H9 (cell line): ENCODE results near the gene TMEM41B. TPM values are rescaled to one million over a fixed set of nuclear protein-coding genes. Genes with fewer than 3 reads are reported as not detected.

Experiments
- DNase-seq: peaks from one replicate; pipeline ENCODE4 v3.0.0-alpha.2; 2017
- H2AFZ ChIP-seq: one replicate; pipeline ENCODE4 v1.6.1; 2013; ENCODE audit warnings: mild to moderate bottlenecking, low read length, control low read depth, moderate library complexity
- H2AK5ac ChIP-seq: 2 replicates; pipeline ENCODE4 v1.6.1; 2013; ENCODE audit warnings: low read length, control low read depth, mixed read lengths; ENCODE audit not compliant: insufficient read length
- H2BK120ac ChIP-seq: one replicate; pipeline ENCODE4 v1.6.1; 2013; ENCODE audit warnings: low read depth, mild to moderate bottlenecking, low read length, control low read depth, inconsistent platforms; ENCODE audit not compliant: poor library complexity, severe bottlenecking
- H2BK12ac ChIP-seq: 2 replicates; pipeline ENCODE4 v1.6.1; 2013; ENCODE audit warnings: low read length, control low read depth, mixed read lengths, low read depth; ENCODE audit not compliant: insufficient read length
- H2BK15ac ChIP-seq: 2 replicates; pipeline ENCODE4 v1.6.1; 2013; ENCODE audit warnings: low read depth, low read length, control low read depth
- H2BK20ac ChIP-seq: one replicate; pipeline ENCODE4 v1.6.1; 2013; ENCODE audit warnings: low read depth, mild to moderate bottlenecking, low read length, control low read depth, inconsistent platforms; ENCODE audit not compliant: poor library complexity, severe bottlenecking
- H2BK5ac ChIP-seq: 2 replicates; pipeline ENCODE4 v1.6.1; 2013; ENCODE audit warnings: low read length, control low read depth, mixed read lengths; ENCODE audit not compliant: insufficient read length
- H3K14ac ChIP-seq: 2 replicates; pipeline ENCODE4 v1.6.1; 2013; ENCODE audit warnings: low read length, control low read depth; ENCODE audit not compliant: insufficient read depth
- H3K18ac ChIP-seq: 2 replicates; pipeline ENCODE4 v1.6.1; 2013; ENCODE audit warnings: low read depth, mild to moderate bottlenecking, mixed read lengths, low read length, control low read depth; ENCODE audit not compliant: insufficient read length
- H3K23ac ChIP-seq: 2 replicates; pipeline ENCODE4 v1.6.1; 2013; ENCODE audit warnings: low read length, control low read depth, mixed read lengths, low read depth; ENCODE audit not compliant: insufficient read length
- H3K23me2 ChIP-seq: 2 replicates; pipeline ENCODE4 v1.6.1; 2013; ENCODE audit warnings: low read depth, mild to moderate bottlenecking, mixed read lengths, low read length, control low read depth; ENCODE audit not compliant: insufficient read length, poor library complexity, severe bottlenecking
- H3K27ac ChIP-seq: 2 replicates; pipeline ENCODE4 v1.5.1; 2013; ENCODE audit warnings: low read length, control low read depth, mixed read lengths, low read depth; ENCODE audit not compliant: insufficient read length
- H3K27me3 ChIP-seq: 2 replicates; pipeline ENCODE4 v1.6.1; 2013; ENCODE audit warnings: low read length, control low read depth, inconsistent platforms; ENCODE audit not compliant: insufficient read depth
- H3K4ac ChIP-seq: 2 replicates; pipeline ENCODE4 v1.6.1; 2013; ENCODE audit warnings: low read depth, mild to moderate bottlenecking, control low read depth, inconsistent platforms, low read length, moderate library complexity
- H3K4me1 ChIP-seq: 2 replicates; pipeline ENCODE4 v1.6.1; 2013; ENCODE audit warnings: low read length, control low read depth, inconsistent platforms; ENCODE audit not compliant: insufficient read depth
- H3K4me2 ChIP-seq: 2 replicates; pipeline ENCODE4 v1.6.1; 2013; ENCODE audit warnings: low read length, control low read depth, mixed read lengths; ENCODE audit not compliant: insufficient read length, insufficient read depth
- H3K56ac ChIP-seq: 2 replicates; pipeline ENCODE4 v1.6.1; 2013; ENCODE audit warnings: low read depth, mild to moderate bottlenecking, mixed read lengths, low read length, control low read depth; ENCODE audit not compliant: insufficient read length
- H3K79me1 ChIP-seq: 2 replicates; pipeline ENCODE4 v1.6.1; 2013; ENCODE audit warnings: low read depth, mild to moderate bottlenecking, moderate library complexity, low read length, control low read depth, inconsistent platforms; ENCODE audit not compliant: insufficient read depth, poor library complexity, severe bottlenecking
- H3K79me2 ChIP-seq: 2 replicates; pipeline ENCODE4 v1.6.1; 2013; ENCODE audit warnings: low read length, control low read depth, inconsistent platforms; ENCODE audit not compliant: insufficient read depth
- H3K9ac ChIP-seq: 2 replicates; pipeline ENCODE4 v1.6.1; 2013; ENCODE audit warnings: low read length, control low read depth, mixed read lengths; ENCODE audit not compliant: insufficient read length; ENCODE audit errors: extremely low read depth
- H3K9me3 ChIP-seq: one replicate; pipeline ENCODE4 v1.6.1; 2013; ENCODE audit warnings: low read depth, low read length, inconsistent platforms; ENCODE audit not compliant: control insufficient read depth
- H3T11ph ChIP-seq: one replicate; pipeline ENCODE4 v1.6.1; 2013; ENCODE audit warnings: mild to moderate bottlenecking, low read length, control low read depth, inconsistent platforms
- H4K20me1 ChIP-seq: one replicate; pipeline ENCODE4 v1.6.1; 2013; ENCODE audit not compliant: control insufficient read depth, insufficient read length, insufficient read depth
- H4K5ac ChIP-seq: 2 replicates; pipeline ENCODE4 v1.6.1; 2013; ENCODE audit warnings: low read depth, mild to moderate bottlenecking, mixed read lengths, low read length, control low read depth; ENCODE audit not compliant: insufficient read length
- H4K8ac ChIP-seq: replicated peaks from 2 replicates; pipeline ENCODE4 v1.6.1; 2013; ENCODE audit warnings: low read length, control low read depth, mixed read lengths, low read depth; ENCODE audit not compliant: insufficient read length
- H4K91ac ChIP-seq: 2 replicates; pipeline ENCODE4 v1.6.1; 2013; ENCODE audit warnings: low read depth, mild to moderate bottlenecking, moderate library complexity, mixed read lengths, low read length, control low read depth; ENCODE audit not compliant: insufficient read length
- H3K27ac Mint-ChIP-seq, 3 experiments: 2 replicates in 2 of 3; 3 replicates in 1 of 3; pipeline ENCODE4 v1.8.0; 2020 to 2021; ENCODE audit warnings: mixed read lengths in 3 of 3, mild to moderate bottlenecking in 1 of 3, moderate library complexity in 1 of 3
- H3K27me3 Mint-ChIP-seq: 2 replicates; pipeline ENCODE4 v1.8.0; 2021; ENCODE audit warnings: low read depth, mild to moderate bottlenecking, moderate library complexity, mixed read lengths
- H3K36me3 Mint-ChIP-seq, 3 experiments: 2 replicates in 2 of 3; 3 replicates in 1 of 3; pipeline ENCODE4 v1.8.0; 2020 to 2021; ENCODE audit warnings: low read depth in 3 of 3, mixed read lengths in 3 of 3; ENCODE audit not compliant: insufficient read depth in 1 of 3
- H3K4me1 Mint-ChIP-seq, 2 experiments: 2 replicates each; pipeline ENCODE4 v1.8.0; 2020; ENCODE audit warnings: mixed read lengths in 2 of 2
- H3K4me3 Mint-ChIP-seq, 2 experiments: 2 replicates in 1 of 2; 3 replicates in 1 of 2; pipeline ENCODE4 v1.8.0; 2020 to 2021; ENCODE audit warnings: mild to moderate bottlenecking in 2 of 2, mixed read lengths in 2 of 2, moderate library complexity in 1 of 2
- H3K9me3 Mint-ChIP-seq, 2 experiments: 2 replicates in 1 of 2; 3 replicates in 1 of 2; pipeline ENCODE4 v1.8.0; 2020; ENCODE audit warnings: mild to moderate bottlenecking in 2 of 2, mixed read lengths in 2 of 2, moderate library complexity in 1 of 2
- CTCF ChIP-seq: fragments of 200-600 bp; sonication (generic); conservative IDR thresholded peaks from 3 replicates; pipeline ENCODE4 v1.8.0; 2021; ENCODE audit warnings: antibody characterized with exemption, mild to moderate bottlenecking
- WGBS: extraction: QIAGEN DNeasy Blood & Tissue Kit; methylation state at CpG from one replicate; pipeline ENCODE4 v1.1.7; 2013; ENCODE audit warnings: missing lambda C conversion rate, low lambda C conversion rate, mixed read lengths; ENCODE audit not compliant: insufficient read length; ENCODE audit errors: extremely low coverage; 5-methylcytosine and 5-hydroxymethylcytosine counted together
- total RNA-seq: library from RNA; stranded (reverse); gene quantifications from 2 replicates; pipeline ENCODE4 v1.2.1, GENCODE V29; 2021

Gene TMEM41B
- total RNA-seq, 1 experiment from 2014 or later, result 48.7 TPM

GRCh38 chr11:9304178-9304577 lies 10.2 kb downstream of the TMEM41B start:
- H3K36me3 Mint-ChIP-seq, result peaks cover 4 to 10% (median 5%) of the 10 kb centered on the region in 3 experiments; a peak in 6 of 7 replicates
- H3K4me1 ChIP-seq, result no peaks in the 10 kb centered on the region
- H3K9ac ChIP-seq, result no peak overlapping the region
- no peak overlapping the region for H2BK120ac ChIP-seq
- H2AFZ ChIP-seq, result no peak overlapping the region
- no peaks in the 10 kb centered on the region for H3K9me3 ChIP-seq
- no peak overlapping the region for H3K23ac ChIP-seq
- H4K91ac ChIP-seq, result no peak overlapping the region
- H2BK12ac ChIP-seq, result no peak overlapping the region
- no peak overlapping the region for H3K4ac ChIP-seq
- no peak overlapping the region for H2BK20ac ChIP-seq
- H3K14ac ChIP-seq, result no peak overlapping the region
- H3K27me3 ChIP-seq, result no peaks in the 10 kb centered on the region
- no peaks in the 10 kb centered on the region; a peak in 1 of 5 replicates for H3K9me3 Mint-ChIP-seq
- H3K4me3 Mint-ChIP-seq, result no peak overlapping the region
- H3K56ac ChIP-seq, result no peak overlapping the region
- no peak overlapping the region for H2AK5ac ChIP-seq
- no peak overlapping the region for H2BK15ac ChIP-seq
- H4K5ac ChIP-seq, result no peak overlapping the region
- H3K27me3 Mint-ChIP-seq, result no peaks in the 10 kb centered on the region
- no peak for DNase-seq
- no peaks in the 10 kb centered on the region for H3K23me2 ChIP-seq
- H3K27ac ChIP-seq, result no peak overlapping the region
- no peak for TF ChIP-seq CTCF
- no peak overlapping the region for H3K27ac Mint-ChIP-seq
- no peaks in the 10 kb centered on the region for H4K20me1 ChIP-seq
- H2BK5ac ChIP-seq, result no peak overlapping the region
- WGBS, result no CpG with 5 or more reads among the region's 3 CpGs
- H3K4me2 ChIP-seq, result no peak overlapping the region
- no peak overlapping the region for H3K18ac ChIP-seq
- H3K4me1 Mint-ChIP-seq, result peaks cover 0 to 4% of the 10 kb centered on the region in 2 experiments; a peak in 1 of 4 replicates
- H3K79me2 ChIP-seq, result peaks cover 25% of the 10 kb centered on the region; the same call in 1 of the 2 replicates
- H4K8ac ChIP-seq, result no peak overlapping the region
- H3T11ph ChIP-seq, result no peak overlapping the region
- H3K79me1 ChIP-seq, result peaks cover 5% of the 10 kb centered on the region
